HepG2 (cell line): ENCODE results near the gene NCOA1. TPM values are rescaled to one million over a fixed set of nuclear protein-coding genes. Genes with fewer than 3 reads are reported as not detected.
A peak's percentile ranks its signal among the peaks of the same experiment; 100 is the strongest.

Experiments
- ATAC-seq: fragments of 200-7000 bp; cut with Tn5 transposase; 3 replicates; pipeline ENCODE4 v1.9.1; 2020; ENCODE audit warnings: mild to moderate bottlenecking, moderate library complexity
- BruUV-seq: library from RNA; stranded (reverse); fragments of 400-500 nt; replicated peaks from 2 replicates; lab custom pipeline; 2021; lab: Mats Ljungman, UMichigan
- CTCF ChIA-PET: fragments of 300-600 bp; formaldehyde crosslinking; extraction: SDS; loops from one replicate; lab custom pipeline; 2021; ENCODE audit warnings: low total read pairs, inconsistent platforms, low intra/inter-chr PET ratio; lab: Yijun Ruan, JAX
- POLR2A ChIA-PET: fragments of 350-600 bp; sonication (Branson Sonifier 250); formaldehyde crosslinking; loops from one replicate; lab custom pipeline; 2020; ENCODE audit warnings: antibody characterized with exemption, inconsistent platforms; lab: Yijun Ruan, JAX
- DNase-seq: peaks from one replicate; pipeline ENCODE4 v3.0.0-alpha.2; 2015; ENCODE audit warnings: low spot score
- FAIRE-seq: peaks from 3 replicates; lab custom pipeline; 2011; peaks lifted over from hg19 to GRCh38; lab: Jason Lieb, UNC
- H2AFZ ChIP-seq: one replicate; pipeline ENCODE4 v1.6.1; 2011; ENCODE audit warnings: low read length, inconsistent platforms
- H3K27ac ChIP-seq: fragments of 300-600 bp; 3 replicates; pipeline ENCODE4 v1.8.0; 2011; ENCODE audit warnings: mixed run types, mild to moderate bottlenecking, mixed read lengths, low read length, inconsistent platforms; ENCODE audit not compliant: insufficient read depth; ENCODE audit errors: extremely low read length
- H3K27me3 ChIP-seq, 2 experiments: fragments of 200-600 bp in 1 of 2; 2 replicates in 1 of 2; 3 replicates in 1 of 2; pipeline versions ENCODE4 v1.6.0 to v1.8.0; 2011; ENCODE audit warnings: low read length in 2 of 2, mild to moderate bottlenecking in 2 of 2, moderate library complexity in 2 of 2, inconsistent platforms in 1 of 2; ENCODE audit not compliant: insufficient read depth in 2 of 2, control insufficient read depth in 1 of 2
- H3K36me3 ChIP-seq, 2 experiments: fragments of 200-600 bp in 1 of 2; replicated peaks in 1 of 2; 2 replicates in 1 of 2; 3 replicates in 1 of 2; pipeline versions ENCODE4 v1.5.1 to v1.8.0; 2011; ENCODE audit warnings: low read length in 2 of 2, inconsistent platforms in 1 of 2; ENCODE audit not compliant: insufficient read depth in 2 of 2, control insufficient read depth in 1 of 2
- H3K4me1 ChIP-seq: 2 replicates; pipeline ENCODE4 v1.5.1; 2012; ENCODE audit warnings: low read length, inconsistent platforms; ENCODE audit not compliant: insufficient read depth
- H3K4me2 ChIP-seq: 2 replicates; pipeline ENCODE4 v1.6.0; 2011; ENCODE audit warnings: low read depth, low read length, inconsistent platforms
- H3K4me3 ChIP-seq, 3 experiments: fragments of 200-600 bp in 1 of 3; sonication (generic), shearing (Covaris generic) in 1 of 3; replicated peaks in 1 of 3; 2 replicates each; pipeline ENCODE4 v1.5.1; 2011 to 2016; ENCODE audit warnings: low read length in 3 of 3, inconsistent platforms in 2 of 3, low read depth in 2 of 3, mild to moderate bottlenecking in 2 of 3, control low read depth in 1 of 3, mixed read lengths in 1 of 3; ENCODE audit not compliant: insufficient read depth in 1 of 3
- H3K79me2 ChIP-seq: one replicate; pipeline ENCODE4 v1.6.1; 2011; ENCODE audit warnings: low read length, inconsistent platforms; ENCODE audit not compliant: insufficient read depth
- H3K9ac ChIP-seq: 2 replicates; pipeline ENCODE4 v1.6.0; 2011; ENCODE audit warnings: mild to moderate bottlenecking, low read depth, low read length, inconsistent platforms; ENCODE audit not compliant: insufficient read depth
- H3K9me3 ChIP-seq: 2 replicates; pipeline ENCODE4 v1.5.1; 2012; ENCODE audit warnings: mild to moderate bottlenecking, low read length
- H4K20me1 ChIP-seq: 2 replicates; pipeline ENCODE4 v1.6.0; 2011; ENCODE audit warnings: inconsistent platforms, mild to moderate bottlenecking, low read length, moderate library complexity; ENCODE audit not compliant: insufficient read depth
- CAMTA2 ChIP-seq: sonication (generic); formaldehyde crosslinking; IDR thresholded peaks from 2 replicates; pipeline ENCODE4 v1.4.0; 2020; ENCODE audit warnings: mild to moderate bottlenecking, missing genetic modification reagents, borderline replicate concordance
- CC2D1A ChIP-seq: sonication (generic); formaldehyde crosslinking; IDR thresholded peaks from 2 replicates; pipeline ENCODE4 v1.8.1; 2023; ENCODE audit warnings: mild to moderate bottlenecking, missing genetic modification reagents
- IKZF4 ChIP-seq: sonication (generic); formaldehyde crosslinking; IDR thresholded peaks from 2 replicates; pipeline ENCODE4 v1.5.1; 2020; ENCODE audit warnings: borderline replicate concordance, mild to moderate bottlenecking, low read depth, missing genetic modification reagents; ENCODE audit errors: not compliant biosample characterization
- MLXIP ChIP-seq: sonication (generic); formaldehyde crosslinking; IDR thresholded peaks from 2 replicates; pipeline ENCODE4 v1.9.0; 2021; ENCODE audit warnings: missing genetic modification reagents, borderline replicate concordance
- SOX5 ChIP-seq: IDR thresholded peaks from 2 replicates; pipeline ENCODE4 v1.6.1; 2016; ENCODE audit warnings: borderline replicate concordance
- UBTF ChIP-seq: sonication (generic); formaldehyde crosslinking; IDR thresholded peaks from 2 replicates; pipeline ENCODE4 v1.4.0; 2020; ENCODE audit warnings: mild to moderate bottlenecking, missing genetic modification reagents
- ZNF121 ChIP-seq: sonication (generic); formaldehyde crosslinking; IDR thresholded peaks from 2 replicates; pipeline ENCODE4 v1.5.0; 2020; ENCODE audit warnings: mild to moderate bottlenecking, missing genetic modification reagents
- ZNF572 ChIP-seq: sonication (generic); formaldehyde crosslinking; IDR thresholded peaks from 2 replicates; pipeline ENCODE4 v1.5.1; 2020; ENCODE audit warnings: mild to moderate bottlenecking, missing genetic modification reagents
- WGBS: methylation state at CpG from one replicate; pipeline ENCODE4 v1.1.6; 2017; ENCODE audit warnings: low lambda C conversion rate; 5-methylcytosine and 5-hydroxymethylcytosine counted together
- in situ Hi-C: cut with HindIII; loops from 2 replicates; pipeline ENCODE4 v1.10.0; 2017; ENCODE audit warnings: low pct_unique_long_range_greater_than_20kb; ENCODE audit not compliant: extremely low pct_ligation_motif_present
- intact Hi-C: fragments of 100-400 bp; cut with micrococcal nuclease; formaldehyde crosslinking; loops from one replicate; pipeline ENCODE4 v1.10.0; 2022; ENCODE audit not compliant: unreplicated experiment
- polyA plus RNA-seq, 8 experiments: library from polyadenylated mRNA; depleted of rRNA in 3 of 8; stranded (reverse) in 7 of 8; unstranded in 1 of 8; fragments of >200 nt; fragmentation: Illumina TruSeq in 4 of 8; extraction: Trizol in 4 of 8; gene quantifications; 2 replicates each; pipeline versions ENCODE4 v1.2.1 to v1.2.3, GENCODE V29; 2011 to 2016; ENCODE audit warnings: low read depth in 4 of 8, missing spikeins in 1 of 8, mixed read lengths in 1 of 8; ENCODE audit not compliant: insufficient read depth in 1 of 8
- total RNA-seq, 5 experiments: library from RNA; depleted of rRNA; stranded (reverse); fragments of >200 nt; fragmentation: Illumina TruSeq; extraction: Trizol; gene quantifications; 2 replicates each; pipeline ENCODE4 v1.2.3, GENCODE V29; 2016; ENCODE audit warnings: low read depth in 1 of 5

Gene NCOA1
- total and polyA plus RNA-seq, 2 of the 13 experiments (the other 11 are each of a cell fraction or from before 2014, with no cell fraction given), result 10.0 to 10.4 TPM

GRCh38 chr2:24774373-24774772 is 283.3 kb downstream of the NCOA1 start:
- POLR2A ChIA-PET, result interaction anchor here (1.2 kb wide), 1 partner anchor 18 kb away, joined by 3 read pairs; no protein-coding TSS in a partner anchor

More at GRCh38 chr2:24774373-24774772, 283.3 kb downstream of the NCOA1 start:
- H3K79me2 ChIP-seq, result no peaks in the 10 kb centered on the region
- no peak for TF ChIP-seq IKZF4 (CRISPR knock-in tag)
- no peak for TF ChIP-seq CAMTA2 (CRISPR knock-in tag)
- TF ChIP-seq MLXIP (CRISPR knock-in tag), result no peak
- TF ChIP-seq CC2D1A (CRISPR knock-in tag), result no peak
- no peak for TF ChIP-seq ZNF572 (CRISPR knock-in tag)
- no peak for TF ChIP-seq SOX5 (CRISPR knock-in tag)
- TF ChIP-seq ZNF121 (CRISPR knock-in tag), result 0 out of 2 replicates have a peak, but pooled peaks have one; percentile 24
- no peak for TF ChIP-seq UBTF
- H3K27me3 ChIP-seq, result no peaks in the 10 kb centered on the region
- no peak overlapping the region for H3K4me3 ChIP-seq
- H2AFZ ChIP-seq, result no peak overlapping the region
- peaks cover 17% of the 10 kb centered on the region; the same call in 1 of the 2 replicates for H3K4me1 ChIP-seq
- in situ Hi-C loops (no loop called here), intact Hi-C loops (no loop called here)
- DNase-seq (no peak), ATAC-seq (peak; percentile 32; the same call in 2 of the 3 replicates), FAIRE-seq (no peak)
- no peak overlapping the region for H3K27ac ChIP-seq
- H4K20me1 ChIP-seq, result no peaks in the 10 kb centered on the region
- H3K9me3 ChIP-seq, result no peaks in the 10 kb centered on the region
- H3K4me2 ChIP-seq, result no peak overlapping the region
- no peak overlapping the region for H3K9ac ChIP-seq
- BruUV-seq, result no TSS peak
- CTCF ChIA-PET, result no interaction called here
- no peaks in the 10 kb centered on the region; a peak in 1 of 5 replicates for H3K36me3 ChIP-seq
- 34% methylated on average over 3 of the region's 3 CpGs for WGBS
